Measurements from ENCODE around the gene NEUROD1.
A peak's percentile ranks its signal among the peaks of the same experiment; 100 is the strongest.

The NEUROD1 gene

DNA sequence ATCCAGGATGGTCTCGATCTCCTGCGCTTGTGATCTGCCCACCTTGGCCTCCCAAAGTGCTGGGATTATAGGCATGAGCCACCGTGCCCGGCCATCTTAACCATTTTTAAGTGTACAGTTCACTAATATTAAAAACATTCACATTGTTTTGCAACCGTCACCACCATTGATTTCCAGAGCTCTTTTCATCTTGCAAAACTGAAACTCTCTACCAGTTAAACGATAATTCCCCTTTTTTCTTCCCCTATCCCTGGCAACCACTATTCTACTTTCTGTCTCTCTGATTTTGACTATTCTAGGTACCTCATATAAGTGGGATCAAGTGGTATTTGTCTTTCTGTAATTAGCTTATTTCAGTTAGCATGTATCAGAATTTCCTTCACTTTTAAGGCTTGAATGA, 16.8 kb upstream of the NEUROD1 start:
- H3K4me3 ChIP-seq, result no peak overlapping the region
- DNase-seq (ENCODE audit: low read depth, low spot score), result no peak
- H3K9ac ChIP-seq (ENCODE audit: insufficient read length), result no peak overlapping the region
- TF ChIP-seq EZH2 (IDR thresholded peaks at IDR 0.05) (no peak), FOXP2 (optimal IDR thresholded peaks at IDR 0.05; ENCODE audit: control extremely low read depth, extremely low read length, insufficient read depth) (no peak), POLR2AphosphoS5 (IDR thresholded peaks at IDR 0.05; ENCODE audit: borderline replicate concordance, low read depth, low read length) (no peak)
- H3K27ac ChIP-seq, result no peak overlapping the region
- no peaks in the 10 kb centered on the region for H3K9me3 ChIP-seq (ENCODE audit: low read depth, low read length)
- no peaks in the 10 kb centered on the region for H3K36me3 ChIP-seq (ENCODE audit: insufficient read depth, low read length)

GRCh38 chr2:181694271-181694670, 14.0 kb upstream of the NEUROD1 start:
- Histone ChIP-seq H3K36me3 (ENCODE audit: insufficient read depth, low read length) (no peaks in the 10 kb centered on the region), H3K27ac (no peak overlapping the region), H3K4me3 (no peak overlapping the region), H3K9me3 (ENCODE audit: low read depth, low read length) (no peaks in the 10 kb centered on the region), H3K9ac (ENCODE audit: insufficient read length) (no peak overlapping the region)
- no peak for DNase-seq (ENCODE audit: low read depth, low spot score)
- no peak for TF ChIP-seq FOXP2 (optimal IDR thresholded peaks at IDR 0.05; ENCODE audit: control extremely low read depth, extremely low read length, insufficient read depth)
- no peak for TF ChIP-seq EZH2 (IDR thresholded peaks at IDR 0.05)
- TF ChIP-seq POLR2AphosphoS5 (IDR thresholded peaks at IDR 0.05; ENCODE audit: borderline replicate concordance, low read depth, low read length), result no peak

- Histone ChIP-seq H3K9ac (ENCODE audit: insufficient read length) (no peak overlapping the region), H3K36me3 (ENCODE audit: insufficient read depth, low read length) (no peaks in the 10 kb centered on the region), H3K27ac (no peak overlapping the region), H3K9me3 (ENCODE audit: low read depth, low read length) (no peaks in the 10 kb centered on the region), H3K4me3 (no peak overlapping the region)
- no peak for DNase-seq (ENCODE audit: low read depth, low spot score)
- no peak for TF ChIP-seq EZH2 (IDR thresholded peaks at IDR 0.05)
Measured at GRCh38 chr2:181690860-181691259, 10.5 kb upstream of the NEUROD1 start.

DNA sequence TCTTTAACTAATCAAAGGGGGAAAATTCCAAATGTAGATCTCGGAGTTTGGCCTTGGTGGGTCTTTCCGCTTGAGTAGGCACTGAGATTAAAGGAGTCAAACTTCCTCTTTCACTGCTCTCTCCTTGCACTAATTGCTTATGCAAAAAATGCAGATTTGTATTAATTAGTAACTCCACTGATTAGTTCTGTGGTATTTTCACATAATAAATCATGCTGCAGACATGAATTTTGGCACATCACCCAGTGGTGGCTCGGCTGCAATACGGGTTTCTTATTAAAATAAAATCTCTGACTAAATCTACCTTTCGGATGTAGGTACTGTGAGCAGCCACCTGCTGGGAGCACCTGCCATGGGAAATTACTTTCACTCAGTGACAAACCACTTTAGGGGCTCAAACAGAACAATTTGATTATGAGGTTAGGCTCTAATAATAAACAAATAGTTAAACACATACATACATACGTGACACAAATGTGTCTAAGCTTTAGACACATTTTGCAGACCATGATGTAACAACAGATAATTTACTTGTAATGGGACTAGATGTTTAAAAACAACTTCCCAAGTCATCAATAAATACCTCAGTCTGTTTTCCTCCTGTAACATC, 6.4 kb upstream of the NEUROD1 start:
- no peak overlapping the region for H3K4me3 ChIP-seq
- no peak overlapping the region for H3K9ac ChIP-seq (ENCODE audit: insufficient read length)
- no peak overlapping the region for H3K27ac ChIP-seq
- TF ChIP-seq EZH2 (IDR thresholded peaks at IDR 0.05) (no peak), FOXP2 (optimal IDR thresholded peaks at IDR 0.05; ENCODE audit: control extremely low read depth, extremely low read length, insufficient read depth) (no peak), POLR2AphosphoS5 (IDR thresholded peaks at IDR 0.05; ENCODE audit: borderline replicate concordance, low read depth, low read length) (no peak)
- no peaks in the 10 kb centered on the region for H3K36me3 ChIP-seq (ENCODE audit: insufficient read depth, low read length)
- H3K9me3 ChIP-seq (ENCODE audit: low read depth, low read length), result no peaks in the 10 kb centered on the region
- DNase-seq (ENCODE audit: low read depth, low spot score), result no peak

- Histone ChIP-seq H3K4me3 (no peak overlapping the region), H3K27ac (no peak overlapping the region), H3K9me3 (ENCODE audit: low read depth, low read length) (no peaks in the 10 kb centered on the region), H3K36me3 (ENCODE audit: insufficient read depth, low read length) (no peaks in the 10 kb centered on the region), H3K9ac (ENCODE audit: insufficient read length) (no peak overlapping the region)
- no peak for TF ChIP-seq EZH2 (IDR thresholded peaks at IDR 0.05)
- TF ChIP-seq POLR2AphosphoS5 (IDR thresholded peaks at IDR 0.05; ENCODE audit: borderline replicate concordance, low read depth, low read length), result no peak
- TF ChIP-seq FOXP2 (optimal IDR thresholded peaks at IDR 0.05; ENCODE audit: control extremely low read depth, extremely low read length, insufficient read depth), result no peak
- DNase-seq (ENCODE audit: low read depth, low spot score), result no peak
Measured at GRCh38 chr2:181685150-181685688, 4.9 kb upstream of the NEUROD1 start.

- Histone ChIP-seq H3K4me3 (no peak overlapping the region), H3K9ac (ENCODE audit: insufficient read length) (no peak overlapping the region), H3K9me3 (ENCODE audit: low read depth, low read length) (no peaks in the 10 kb centered on the region), H3K36me3 (ENCODE audit: insufficient read depth, low read length) (no peaks in the 10 kb centered on the region), H3K27ac (no peak overlapping the region)
- TF ChIP-seq EZH2 (IDR thresholded peaks at IDR 0.05) (no peak), FOXP2 (optimal IDR thresholded peaks at IDR 0.05; ENCODE audit: control extremely low read depth, extremely low read length, insufficient read depth) (no peak), POLR2AphosphoS5 (IDR thresholded peaks at IDR 0.05; ENCODE audit: borderline replicate concordance, low read depth, low read length) (no peak)
- no peak for DNase-seq (ENCODE audit: low read depth, low spot score)
Measured at GRCh38 chr2:181684454-181685149, 4.3 kb upstream of the NEUROD1 start.

DNA sequence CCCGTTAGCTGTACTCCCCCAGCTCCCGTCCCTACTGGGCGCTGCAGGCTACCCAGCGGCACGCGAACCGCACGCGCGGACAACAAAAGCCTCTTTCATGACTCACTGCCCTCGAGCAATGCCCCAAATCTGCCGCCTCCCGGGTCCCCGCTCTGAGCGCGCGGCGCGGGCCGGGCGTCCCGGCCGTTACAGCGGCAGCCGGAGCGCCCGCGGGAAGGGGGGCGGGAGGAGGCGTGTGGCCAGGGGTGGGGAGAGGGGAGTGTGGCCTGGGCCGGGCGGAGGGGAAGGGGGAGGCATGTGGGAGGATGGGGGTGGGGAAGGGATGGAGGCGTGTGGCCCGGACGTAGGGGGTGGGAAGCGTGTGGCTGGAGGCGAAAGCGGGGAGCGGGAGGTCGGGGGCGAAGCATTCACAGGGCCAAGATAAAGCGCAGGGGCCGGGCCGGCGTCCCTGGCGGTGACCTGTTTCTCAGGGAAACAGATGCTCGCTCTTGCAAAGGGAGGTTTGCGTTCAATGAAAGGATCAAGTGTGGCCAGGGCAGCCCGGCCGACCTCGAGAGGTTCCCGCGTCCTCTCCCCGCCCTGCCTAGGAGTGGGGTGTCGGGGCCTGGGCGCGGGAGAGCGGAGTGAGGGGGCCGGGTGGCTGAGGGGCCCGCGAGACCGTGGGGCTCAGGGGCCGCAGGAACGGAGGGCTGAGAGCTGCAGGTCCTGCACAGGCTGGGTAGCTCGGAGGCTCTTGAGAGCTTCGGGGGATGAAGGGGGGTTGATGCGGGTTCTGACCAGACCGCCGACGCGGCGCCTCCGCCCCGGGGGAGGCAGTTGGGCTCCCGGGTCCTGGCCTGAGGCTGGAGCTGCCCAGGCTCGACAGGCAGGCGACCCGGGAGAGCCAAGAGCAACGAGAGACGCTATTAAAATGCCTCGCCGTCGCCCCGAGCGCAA, 3.5 kb upstream of the NEUROD1 start:
- Histone ChIP-seq H3K9ac (ENCODE audit: insufficient read length) (no peak overlapping the region), H3K9me3 (ENCODE audit: low read depth, low read length) (no peaks in the 10 kb centered on the region), H3K27ac (no peak overlapping the region), H3K36me3 (ENCODE audit: insufficient read depth, low read length) (no peaks in the 10 kb centered on the region), H3K4me3 (peak overlapping the region; percentile 49)
- DNase-seq (ENCODE audit: low read depth, low spot score), result no peak
- peak; percentile 4 for TF ChIP-seq EZH2 (IDR thresholded peaks at IDR 0.05)
- TF ChIP-seq FOXP2 (optimal IDR thresholded peaks at IDR 0.05; ENCODE audit: control extremely low read depth, extremely low read length, insufficient read depth), result no peak
- no peak for TF ChIP-seq POLR2AphosphoS5 (IDR thresholded peaks at IDR 0.05; ENCODE audit: borderline replicate concordance, low read depth, low read length)
